ENCODE results near the gene RMI2.

DNA sequence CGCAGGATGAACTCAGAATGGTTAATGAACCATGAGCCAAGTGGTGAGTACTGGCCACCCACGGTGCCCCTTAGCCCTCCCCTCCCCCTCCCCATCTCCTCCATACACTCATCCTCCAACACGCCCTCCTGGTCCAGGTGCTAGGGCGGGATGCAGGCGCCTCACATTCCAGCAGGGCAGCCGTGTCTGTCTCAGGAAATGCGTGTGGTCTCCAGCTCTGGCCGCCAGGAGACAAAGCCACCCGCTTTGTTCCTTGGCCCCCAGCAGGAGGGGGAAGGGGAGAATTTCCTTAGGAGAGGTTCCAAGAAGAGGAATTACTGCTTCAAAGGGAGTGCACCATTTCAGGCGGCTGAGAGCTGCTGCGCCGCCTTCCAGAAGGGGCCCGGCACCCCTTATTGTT lies 29.7 kb upstream of the RMI2 start:
- TF ChIP-seq, protein P1, sequence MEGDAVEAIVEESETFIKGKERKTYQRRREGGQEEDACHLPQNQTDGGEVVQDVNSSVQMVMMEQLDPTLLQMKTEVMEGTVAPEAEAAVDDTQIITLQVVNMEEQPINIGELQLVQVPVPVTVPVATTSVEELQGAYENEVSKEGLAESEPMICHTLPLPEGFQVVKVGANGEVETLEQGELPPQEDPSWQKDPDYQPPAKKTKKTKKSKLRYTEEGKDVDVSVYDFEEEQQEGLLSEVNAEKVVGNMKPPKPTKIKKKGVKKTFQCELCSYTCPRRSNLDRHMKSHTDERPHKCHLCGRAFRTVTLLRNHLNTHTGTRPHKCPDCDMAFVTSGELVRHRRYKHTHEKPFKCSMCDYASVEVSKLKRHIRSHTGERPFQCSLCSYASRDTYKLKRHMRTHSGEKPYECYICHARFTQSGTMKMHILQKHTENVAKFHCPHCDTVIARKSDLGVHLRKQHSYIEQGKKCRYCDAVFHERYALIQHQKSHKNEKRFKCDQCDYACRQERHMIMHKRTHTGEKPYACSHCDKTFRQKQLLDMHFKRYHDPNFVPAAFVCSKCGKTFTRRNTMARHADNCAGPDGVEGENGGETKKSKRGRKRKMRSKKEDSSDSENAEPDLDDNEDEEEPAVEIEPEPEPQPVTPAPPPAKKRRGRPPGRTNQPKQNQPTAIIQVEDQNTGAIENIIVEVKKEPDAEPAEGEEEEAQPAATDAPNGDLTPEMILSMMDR (IDR thresholded peaks at IDR 0.05): no peak
- TF ChIP-seq, protein P2, sequence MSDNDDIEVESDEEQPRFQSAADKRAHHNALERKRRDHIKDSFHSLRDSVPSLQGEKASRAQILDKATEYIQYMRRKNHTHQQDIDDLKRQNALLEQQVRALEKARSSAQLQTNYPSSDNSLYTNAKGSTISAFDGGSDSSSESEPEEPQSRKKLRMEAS (IDR thresholded peaks at IDR 0.05): no peak
- no peak for TF ChIP-seq BHLHE40 (IDR thresholded peaks at IDR 0.05; ENCODE audit: low read depth, low read length)
- no peak for TF ChIP-seq CEBPB (IDR thresholded peaks at IDR 0.05)
- TF ChIP-seq CHD4 (IDR thresholded peaks at IDR 0.05; ENCODE audit: borderline replicate concordance): no peak
- no peak for TF ChIP-seq JUNB (IDR thresholded peaks at IDR 0.05)
- TF ChIP-seq, protein P3, sequence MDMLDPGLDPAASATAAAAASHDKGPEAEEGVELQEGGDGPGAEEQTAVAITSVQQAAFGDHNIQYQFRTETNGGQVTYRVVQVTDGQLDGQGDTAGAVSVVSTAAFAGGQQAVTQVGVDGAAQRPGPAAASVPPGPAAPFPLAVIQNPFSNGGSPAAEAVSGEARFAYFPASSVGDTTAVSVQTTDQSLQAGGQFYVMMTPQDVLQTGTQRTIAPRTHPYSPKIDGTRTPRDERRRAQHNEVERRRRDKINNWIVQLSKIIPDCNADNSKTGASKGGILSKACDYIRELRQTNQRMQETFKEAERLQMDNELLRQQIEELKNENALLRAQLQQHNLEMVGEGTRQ (IDR thresholded peaks at IDR 0.05): no peak
- no peak for TF ChIP-seq RNF2 (IDR thresholded peaks at IDR 0.05; ENCODE audit: borderline replicate concordance, low read depth)
- no peak for TF ChIP-seq RFX5 (IDR thresholded peaks at IDR 0.05)
- no peak for TF ChIP-seq NFE2L2 (conservative IDR thresholded peaks at IDR 0.05; ENCODE audit: low read length)
